ENCODE data around the gene DNAJC11.
"Not testable (repeated sequence)": the region's sequence is repeated elsewhere in the genome, so short reads cannot be mapped to it uniquely, and the experiment has no call there.

The DNAJC11 gene

GRCh38 chr1:6701437-6702153 is at the start of gene DNAJC11:
DNAJC11 (minus strand) TSS chr1:6701816; CDS start chr1:6701800, 16 bp downstream.
- in situ Hi-C loops (cut with MboI; ENCODE audit: low sequenced_read_pairs), result no loop called here

DNA sequence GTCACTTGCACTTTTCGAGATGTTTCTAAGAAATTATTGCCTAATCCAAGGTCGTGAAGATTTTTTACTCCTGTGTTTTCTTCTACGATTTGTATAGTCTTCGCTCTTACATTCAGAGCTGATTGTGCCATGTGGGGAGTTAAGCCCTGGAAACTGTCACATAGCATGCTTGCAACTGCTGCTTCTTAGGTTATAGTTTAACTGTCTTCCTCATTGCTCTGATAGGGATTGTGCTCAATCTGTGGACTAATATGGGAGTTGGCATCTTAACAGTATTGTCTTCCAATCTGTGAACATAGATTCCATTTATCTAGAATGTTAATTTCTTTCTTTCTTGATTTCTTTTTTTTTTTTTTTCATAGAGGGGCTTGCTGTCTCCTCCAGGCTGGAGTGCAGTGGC is 48.9 kb upstream of the DNAJC11 start:
- in situ Hi-C loops (cut with MboI; ENCODE audit: low sequenced_read_pairs), result no loop called here

- in situ Hi-C loops (cut with MboI; ENCODE audit: low sequenced_read_pairs), result no loop called here
These were observed 46.1 kb upstream of the DNAJC11 start for GRCh38 chr1:6747674-6748073.

DNA sequence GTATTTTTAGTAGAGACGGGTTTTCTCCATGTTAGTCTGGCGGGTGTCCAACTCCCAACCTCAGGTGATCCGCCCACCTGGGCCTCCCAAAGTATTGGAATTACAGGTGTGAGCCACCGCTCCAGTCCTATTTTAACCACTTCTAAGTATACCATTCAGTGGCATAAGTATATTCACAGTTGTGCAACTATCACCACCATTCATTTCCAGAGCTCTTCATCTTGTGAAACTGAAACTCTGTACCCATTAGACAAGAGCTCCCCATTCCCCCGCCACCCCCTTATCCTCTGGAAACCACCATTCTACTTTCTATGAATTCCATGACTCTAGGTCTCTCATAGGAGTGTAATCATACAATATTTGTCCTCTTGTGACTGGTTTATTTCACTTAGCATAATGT is 43.5 kb upstream of the DNAJC11 start:
- in situ Hi-C loops (cut with MboI; ENCODE audit: low sequenced_read_pairs), result no loop called here

DNA sequence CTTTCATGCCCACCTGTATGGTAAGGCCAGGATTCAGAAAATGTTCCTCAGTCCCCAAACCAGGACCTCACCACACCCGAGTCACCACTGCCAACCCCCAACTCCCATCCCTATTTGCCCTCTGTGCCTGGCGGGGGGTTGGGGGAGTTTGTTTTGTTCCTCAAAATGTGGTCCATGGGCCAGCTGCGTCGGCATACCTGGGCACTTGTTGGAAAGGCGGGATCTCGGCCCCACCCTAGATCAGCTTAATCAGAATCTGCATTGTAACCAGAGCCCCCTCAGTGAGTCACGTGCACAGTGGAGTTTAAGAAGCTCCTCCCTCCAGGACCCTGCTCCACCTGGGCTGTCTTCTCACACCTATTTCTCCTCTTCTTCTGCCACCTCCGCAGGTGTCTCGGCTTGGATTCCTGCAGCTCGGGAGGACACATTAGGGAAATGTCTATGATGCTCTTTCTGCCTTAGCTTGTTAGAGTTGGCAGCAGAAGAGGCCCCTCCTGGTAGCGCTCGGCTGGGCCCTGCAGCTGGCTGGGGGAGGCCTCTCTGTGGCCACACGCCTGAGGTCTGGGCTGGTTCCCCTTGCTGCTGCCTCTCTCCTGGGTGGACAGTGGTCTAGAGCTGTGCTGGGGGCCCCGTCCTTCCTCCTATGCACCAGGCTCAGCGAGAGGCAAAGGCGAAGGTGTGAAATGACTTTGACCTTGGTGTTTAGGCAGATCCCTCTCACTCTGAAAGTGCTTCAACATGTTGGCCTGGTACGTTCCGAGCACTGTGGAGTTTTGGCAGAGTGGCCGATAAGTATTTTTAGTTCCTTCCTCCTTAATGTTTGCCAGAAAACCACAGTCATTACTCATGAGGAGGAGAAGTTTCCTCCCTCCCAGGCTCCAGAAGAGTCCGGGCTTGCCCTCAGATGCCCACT is 41.8 kb upstream of the DNAJC11 start:
- in situ Hi-C loops (cut with MboI; ENCODE audit: low sequenced_read_pairs), result no loop called here

GRCh38 chr1:6742676-6743188 is 41.1 kb upstream of the DNAJC11 start:
- in situ Hi-C loops (cut with MboI; ENCODE audit: low sequenced_read_pairs), result not testable (repeated sequence)

GRCh38 chr1:6738987-6739676 is 37.5 kb upstream of the DNAJC11 start:
- in situ Hi-C loops (cut with MboI; ENCODE audit: low sequenced_read_pairs), result no loop called here

DNA sequence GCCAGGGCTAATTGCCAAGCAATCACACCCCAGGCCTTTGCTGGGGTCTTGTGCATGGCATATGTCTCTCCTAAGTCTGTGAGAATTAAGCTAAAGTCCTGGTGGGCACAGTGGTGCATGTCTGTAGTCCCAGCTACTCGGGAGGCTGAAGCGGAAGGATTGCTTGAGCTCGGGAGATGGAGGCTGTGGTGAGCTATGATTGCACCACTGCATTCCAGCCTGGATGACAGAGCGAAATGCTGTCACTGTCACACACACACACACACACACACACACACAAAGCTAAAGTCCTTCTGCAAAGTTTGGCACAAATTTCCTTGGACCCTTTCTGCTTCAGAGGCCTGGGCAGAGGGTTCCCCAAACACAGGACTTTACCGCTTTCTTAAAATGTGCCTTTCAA is 31.3 kb upstream of the DNAJC11 start:
- in situ Hi-C loops (cut with MboI; ENCODE audit: low sequenced_read_pairs), result no loop called here

- in situ Hi-C loops (cut with MboI; ENCODE audit: low sequenced_read_pairs), result no loop called here
These were observed 30.3 kb upstream of the DNAJC11 start for GRCh38 chr1:6731905-6732304.

DNA sequence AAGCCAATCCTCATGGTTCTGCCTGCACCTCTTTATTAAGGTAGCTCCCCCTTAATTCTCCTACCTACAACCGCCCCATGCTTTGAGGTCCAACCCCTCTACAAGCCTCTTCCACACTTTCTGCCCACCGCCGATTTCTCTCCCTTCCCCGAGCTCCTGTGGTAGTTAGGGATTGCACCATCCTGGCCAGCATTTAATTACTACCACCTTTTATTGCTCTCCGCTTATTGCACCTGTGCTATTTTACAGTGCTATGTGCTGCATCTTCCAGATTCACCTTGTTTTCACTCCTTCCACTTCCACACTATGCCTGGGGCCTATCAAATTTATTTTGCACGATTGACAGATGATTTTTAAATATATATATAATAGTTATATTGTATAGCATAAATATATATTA is 29.3 kb upstream of the DNAJC11 start:
- in situ Hi-C loops (cut with MboI; ENCODE audit: low sequenced_read_pairs), result no loop called here

- in situ Hi-C loops (cut with MboI; ENCODE audit: low sequenced_read_pairs), result no loop called here
These were observed 28.9 kb upstream of the DNAJC11 start for GRCh38 chr1:6730473-6730872.

GRCh38 chr1:6727535-6727934 is 25.9 kb upstream of the DNAJC11 start:
- in situ Hi-C loops (cut with MboI; ENCODE audit: low sequenced_read_pairs), result no loop called here

DNA sequence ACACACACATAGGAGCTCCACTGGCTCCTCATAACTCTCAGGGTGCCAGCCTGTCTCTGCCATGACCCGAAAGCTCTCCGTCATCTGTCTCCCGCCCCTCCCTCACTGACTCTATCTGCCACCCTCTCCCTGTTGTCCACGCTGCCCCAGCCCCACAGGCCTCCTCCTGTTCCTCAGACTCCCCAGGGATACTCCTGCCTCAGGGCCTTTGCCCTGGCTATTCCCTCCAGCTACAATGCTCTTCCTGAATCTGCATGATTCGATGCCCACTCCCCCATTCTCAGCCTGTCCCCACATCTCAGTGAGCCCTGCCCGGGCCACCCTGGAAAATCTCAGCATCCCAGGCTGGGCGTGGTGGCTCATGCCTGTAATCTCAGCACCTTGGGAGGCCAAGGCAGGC is 24.6 kb upstream of the DNAJC11 start:
- in situ Hi-C loops (cut with MboI; ENCODE audit: low sequenced_read_pairs), result no loop called here

GRCh38 chr1:6724517-6725141 is 23.0 kb upstream of the DNAJC11 start:
- in situ Hi-C loops (cut with MboI; ENCODE audit: low sequenced_read_pairs), result no loop called here

DNA sequence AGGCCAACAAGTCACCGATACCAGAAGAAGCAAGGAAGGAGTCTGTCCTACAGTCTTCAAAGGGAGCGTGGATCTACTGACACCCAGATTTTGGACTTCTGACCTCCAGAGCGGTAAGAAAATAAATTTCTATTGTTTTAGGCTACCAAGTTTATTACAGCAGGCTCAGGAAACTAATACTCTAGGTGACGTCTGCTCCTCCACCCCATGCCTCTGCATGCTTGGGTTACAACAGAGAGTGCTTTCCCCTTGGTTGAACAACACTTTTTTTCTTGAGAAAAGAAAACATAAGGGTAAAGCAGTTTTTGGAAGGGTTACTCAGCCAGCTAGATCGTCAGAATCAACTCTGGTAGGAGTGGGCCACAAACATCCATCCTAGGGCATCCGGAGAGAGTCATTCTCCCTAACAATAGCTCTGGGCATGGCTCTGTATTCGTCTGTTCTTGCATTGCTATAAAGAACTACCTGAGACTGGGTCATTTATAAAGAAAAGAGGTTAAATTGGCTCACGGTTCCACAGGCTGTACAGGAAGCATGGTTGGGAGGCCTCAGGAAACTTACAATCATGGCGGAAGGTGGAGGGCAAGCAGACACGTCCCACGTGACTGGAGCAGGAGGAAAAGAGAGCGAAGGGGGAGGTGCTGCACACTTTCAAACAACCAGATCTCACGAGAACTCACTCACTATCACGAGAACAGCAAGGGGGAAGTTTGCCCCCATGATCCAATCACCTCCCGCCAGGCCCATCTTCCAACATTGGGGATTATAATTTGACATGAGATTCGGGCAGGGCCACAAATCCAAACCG is 22.2 kb upstream of the DNAJC11 start:
- in situ Hi-C loops (cut with MboI; ENCODE audit: low sequenced_read_pairs), result no loop called here

- in situ Hi-C loops (cut with MboI; ENCODE audit: low sequenced_read_pairs), result no loop called here
These were observed 9.6 kb upstream of the DNAJC11 start for GRCh38 chr1:6711174-6711573.

- in situ Hi-C loops (cut with MboI; ENCODE audit: low sequenced_read_pairs), result no loop called here
These were observed 3.1 kb upstream of the DNAJC11 start for GRCh38 chr1:6704746-6705145.

- in situ Hi-C loops (cut with MboI; ENCODE audit: low sequenced_read_pairs), result no loop called here
These were observed 1.4 kb upstream of the DNAJC11 start for GRCh38 chr1:6703016-6703415.

DNA sequence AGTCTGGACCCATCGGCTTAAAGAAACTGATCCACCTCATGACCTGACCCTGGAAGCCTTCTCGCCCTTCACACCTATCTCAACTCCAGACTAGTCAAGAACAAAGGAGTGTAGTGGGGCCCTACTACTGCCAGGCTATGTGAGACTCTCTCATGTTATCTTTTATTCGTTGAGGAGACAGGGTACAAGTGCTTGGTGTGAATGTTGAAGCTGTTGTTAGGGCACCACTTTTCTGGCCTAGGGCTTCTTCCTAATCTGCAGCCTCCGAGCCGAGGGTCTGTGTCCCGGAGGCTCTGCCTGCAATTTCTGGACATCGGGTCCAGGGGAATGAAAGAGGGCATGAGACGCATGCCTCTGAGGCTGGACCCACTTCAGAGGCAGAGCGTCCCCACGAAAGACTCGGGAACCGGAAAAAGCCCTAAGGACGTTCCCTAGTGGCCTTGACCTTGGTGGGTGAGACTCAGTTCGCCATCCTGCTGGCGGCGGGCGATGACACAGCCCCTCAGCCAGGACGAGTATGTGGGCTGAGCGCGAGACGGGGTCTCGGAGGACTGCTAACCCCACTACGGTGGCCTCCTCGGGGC is 671 bp downstream of the DNAJC11 start:
- in situ Hi-C loops (cut with MboI; ENCODE audit: low sequenced_read_pairs), result no loop called here

DNA sequence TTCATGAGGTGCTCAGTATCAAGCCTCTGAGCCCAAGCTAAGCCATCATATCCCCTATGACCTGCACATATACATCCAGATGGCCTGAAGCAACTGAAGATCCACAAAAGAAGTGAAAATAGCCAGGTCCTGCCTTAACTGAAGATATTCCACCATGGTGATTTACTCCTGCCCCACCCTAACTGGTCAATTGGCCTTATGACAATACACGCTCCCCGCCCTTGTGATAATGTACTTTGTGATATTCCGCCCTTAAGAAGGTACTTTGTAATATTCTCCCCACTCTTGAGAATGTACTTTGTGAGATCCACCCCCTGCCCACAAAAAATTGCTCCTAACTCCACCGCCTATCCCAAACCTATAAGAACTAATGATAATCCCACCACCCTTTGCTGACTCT is 1.7 kb downstream of the DNAJC11 start:
- in situ Hi-C loops (cut with MboI; ENCODE audit: low sequenced_read_pairs), result not testable (repeated sequence)

Data from hTERT RPE-1 (cell line).